Occipital lobe (tissue), 3 donors: Measurements from ENCODE around the gene ERAL1. TPM values are rescaled to one million over a fixed set of nuclear protein-coding genes. Genes with fewer than 3 reads are reported as not detected.
"Not testable (repeated sequence)": the region's sequence is repeated elsewhere in the genome, so short reads cannot be mapped to it uniquely, and the experiment has no call there.

ENCODE experiments used
- DNase-seq: peaks from one replicate; lab custom pipeline; 2025; lab: John Stamatoyannopoulos, UW
- small RNA-seq: library from RNA; depleted of rRNA; stranded (forward); fragments of <200 nt; gene quantifications from one replicate; pipeline ENCODE3, GENCODE V24; 2014
- total RNA-seq: library from RNA; depleted of rRNA; stranded (reverse); fragments of >200 nt; gene quantifications from one replicate; pipeline ENCODE4 v1.2.3, GENCODE V29; 2014

Gene ERAL1
- total RNA-seq, 1 donor from 2014 or later, result 21.8 TPM

- no peak for DNase-seq
Measured at GRCh38 chr17:28897769-28898526, 43.1 kb downstream of the ERAL1 start.

DNA sequence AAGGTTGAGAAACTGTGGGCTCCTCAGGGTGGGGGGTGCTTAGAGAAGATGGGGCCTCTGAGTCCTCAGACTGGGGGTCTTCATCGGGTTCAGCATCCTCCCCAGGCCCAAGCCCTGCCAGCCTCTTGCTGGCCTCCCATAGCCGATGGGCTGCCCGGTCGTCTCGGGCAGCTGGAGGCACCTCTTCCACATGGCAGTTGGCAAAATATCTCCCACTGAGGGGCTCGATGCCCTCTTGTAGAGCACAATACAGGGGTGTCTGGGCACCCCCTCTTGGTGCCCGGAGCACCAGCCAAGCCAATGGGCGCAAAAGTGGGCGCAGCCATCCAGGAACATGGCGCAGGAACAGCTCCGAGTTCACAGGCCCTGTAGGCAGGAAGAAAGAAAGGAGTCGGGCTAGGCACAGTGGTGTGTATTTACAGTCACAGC is 43.7 kb downstream of the ERAL1 start:
- no peak for DNase-seq

DNA sequence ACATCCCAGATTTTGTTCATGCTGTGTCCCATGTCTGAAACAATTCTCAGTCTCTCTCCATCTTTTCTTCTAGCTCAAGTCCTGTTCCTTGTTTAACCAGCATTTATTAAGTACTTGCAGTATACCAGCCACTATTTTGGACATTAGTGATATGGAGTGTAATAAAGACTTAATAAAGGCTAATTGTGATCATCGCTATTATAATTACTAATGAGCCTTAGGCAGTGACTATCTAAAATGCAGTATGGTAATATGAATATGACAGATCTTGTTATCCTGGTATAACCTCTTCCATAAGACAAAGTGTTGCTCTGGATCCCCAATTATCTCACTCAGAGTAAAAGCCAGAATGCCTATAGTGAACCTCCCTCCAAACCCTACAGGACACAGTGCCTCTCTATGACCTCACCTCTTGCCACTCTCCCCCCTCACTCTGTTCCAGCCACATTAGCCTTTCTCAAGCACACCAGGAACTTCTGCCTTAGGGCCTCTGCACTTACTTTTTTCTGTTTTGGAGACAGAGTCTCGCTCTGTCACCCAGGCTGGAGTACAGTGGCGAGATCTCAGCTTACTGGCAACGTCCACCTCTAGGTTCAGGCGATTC is 44.5 kb downstream of the ERAL1 start:
- DNase-seq, result no peak

GRCh38 chr17:28900986-28901726 is 46.3 kb downstream of the ERAL1 start:
- no peak for DNase-seq

DNA sequence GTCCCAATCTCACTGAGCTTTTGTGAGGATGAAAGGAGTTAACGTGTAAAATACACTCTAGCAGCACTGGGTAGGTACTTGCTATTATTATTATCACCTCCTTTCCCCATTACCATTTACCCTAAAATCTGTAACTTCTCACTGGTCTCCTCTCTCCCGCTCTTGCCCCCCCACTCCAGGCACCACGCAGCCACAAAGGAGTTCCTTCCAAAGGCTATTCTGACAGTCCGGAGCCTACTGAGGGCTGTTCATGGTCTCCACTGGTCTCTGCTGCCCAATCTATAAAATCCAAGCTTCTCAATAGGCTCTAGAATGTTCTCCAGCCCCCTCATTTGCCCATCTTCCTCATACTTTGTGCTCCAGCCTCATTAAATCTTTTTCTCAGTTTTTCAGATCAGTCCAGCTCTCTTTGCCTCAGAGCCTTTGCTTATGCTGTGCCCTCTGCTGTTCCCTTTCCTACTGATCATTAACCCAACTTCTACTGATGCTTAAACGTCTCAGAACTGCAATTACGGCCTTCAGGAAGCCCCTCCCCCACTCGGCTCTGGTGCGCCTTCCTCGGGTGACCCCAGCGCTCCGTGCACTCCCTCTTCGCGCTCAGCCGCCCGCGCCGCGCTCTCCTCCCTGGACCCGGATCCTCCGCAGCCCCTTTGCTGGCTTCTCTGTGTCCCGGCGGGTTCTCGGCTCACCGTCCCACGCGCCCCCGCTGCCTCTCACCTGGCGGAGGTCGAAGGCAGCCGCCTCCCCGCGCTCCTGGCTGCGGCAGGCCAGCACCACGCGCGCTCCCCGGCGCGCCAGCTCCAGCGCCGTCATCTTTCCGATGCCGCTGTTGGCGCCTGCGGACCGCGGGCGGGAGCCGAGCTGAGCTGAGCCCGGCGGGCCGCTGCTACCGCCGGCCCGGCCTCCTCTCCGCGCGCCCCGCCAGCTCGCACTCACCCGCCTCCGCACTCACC is 47.3 kb downstream of the ERAL1 start:
- peak; percentile 56 for DNase-seq

DNA sequence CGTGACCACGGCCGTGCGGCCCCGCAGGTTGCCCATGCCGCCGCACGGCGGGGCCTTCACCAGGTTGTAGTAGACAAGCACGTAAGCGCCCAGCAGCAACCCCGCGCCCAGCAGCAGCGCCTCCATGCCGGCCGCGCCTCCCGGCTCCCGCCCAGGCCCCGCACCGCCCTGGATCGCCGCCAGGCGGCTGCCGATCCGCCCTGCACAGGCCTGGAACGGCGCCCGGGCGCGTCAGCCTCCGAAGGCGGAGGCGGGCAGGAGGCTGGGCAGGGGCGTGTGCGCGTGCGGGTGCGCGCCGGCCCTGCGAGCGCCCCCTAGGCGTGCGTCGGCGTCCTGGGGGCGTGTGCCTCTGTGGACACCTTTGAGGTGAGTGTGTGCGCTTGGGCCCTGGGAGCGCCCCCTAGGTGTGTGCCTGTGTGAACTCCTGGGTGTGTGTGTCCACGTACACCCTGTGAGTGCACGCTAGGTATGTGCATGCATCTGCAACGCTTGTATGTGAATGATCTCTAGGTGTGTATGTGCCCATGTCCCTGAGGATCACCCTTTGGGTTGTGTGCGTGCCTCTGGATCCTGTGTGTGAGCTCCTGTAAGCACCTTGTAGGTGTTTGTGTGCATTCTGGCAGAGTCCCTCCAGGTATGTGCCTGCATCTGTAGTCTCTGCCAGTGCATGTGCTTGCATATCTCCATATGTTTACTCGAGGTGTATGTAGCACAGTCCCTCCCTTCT is 48.2 kb downstream of the ERAL1 start, which contains the start of gene DHRS13:
Gene DHRS13, minus strand, starts transcription at position 261 of the 727 bp plus-strand sequence. Its CDS starts 135 bp downstream, at position 126.
- peak; percentile 62 for DNase-seq

DNA sequence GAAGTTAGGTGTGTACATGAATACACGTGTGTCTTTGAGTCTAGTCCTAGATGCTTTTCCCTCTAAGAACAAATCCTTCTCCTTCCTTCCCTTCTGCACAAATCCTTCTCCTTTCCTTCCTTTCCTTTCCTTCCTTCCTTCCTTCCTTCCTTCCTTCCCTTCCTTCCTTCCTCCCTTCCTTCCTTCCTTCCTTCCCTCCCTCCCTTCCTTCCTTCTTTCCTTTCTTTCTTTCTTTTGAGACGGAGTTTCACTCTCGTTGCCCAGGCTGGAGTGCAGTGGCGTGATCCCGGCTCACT is 48.7 kb downstream of the ERAL1 start:
- not testable (repeated sequence) for DNase-seq

GRCh38 chr17:28904800-28905199 is 50.0 kb downstream of the ERAL1 start:
- no peak for DNase-seq

GRCh38 chr17:28906276-28906675 is 51.5 kb downstream of the ERAL1 start:
- no peak for DNase-seq

DNA sequence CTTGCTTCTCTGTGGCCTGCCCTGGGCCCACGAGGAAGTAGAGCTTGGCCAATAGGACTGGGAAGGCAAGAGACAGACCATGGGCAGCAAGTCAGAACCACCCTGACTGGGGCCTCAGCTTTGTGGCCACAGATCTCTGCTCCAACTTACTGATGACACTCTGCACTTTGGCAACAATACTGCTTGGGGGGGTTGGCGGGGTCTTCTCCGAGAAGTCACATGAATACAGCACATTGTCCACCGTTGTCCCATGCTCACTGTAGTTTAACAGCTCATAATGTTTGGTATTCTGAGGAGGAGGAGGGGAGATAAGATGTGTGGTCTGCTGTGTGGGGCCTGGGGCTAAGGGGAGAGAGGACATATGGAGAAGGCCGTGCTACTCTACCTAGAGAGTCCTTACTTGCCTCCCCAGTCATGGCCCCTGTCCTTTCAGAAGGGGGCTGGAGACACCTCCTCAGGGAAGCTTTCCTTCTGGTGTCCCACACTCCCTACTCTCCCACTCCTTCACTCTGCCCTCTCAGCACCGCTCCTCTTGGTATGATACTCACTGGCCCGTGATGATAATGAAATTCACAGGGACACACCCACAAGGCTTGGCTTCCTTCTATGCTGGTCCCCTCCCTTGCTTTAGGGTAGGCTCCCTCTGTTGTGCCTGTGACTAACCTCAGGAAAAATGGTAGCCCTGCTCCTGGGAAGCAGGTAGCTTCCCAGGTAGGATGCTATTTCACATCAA is 52.1 kb downstream of the ERAL1 start:
- no peak for DNase-seq

DNA sequence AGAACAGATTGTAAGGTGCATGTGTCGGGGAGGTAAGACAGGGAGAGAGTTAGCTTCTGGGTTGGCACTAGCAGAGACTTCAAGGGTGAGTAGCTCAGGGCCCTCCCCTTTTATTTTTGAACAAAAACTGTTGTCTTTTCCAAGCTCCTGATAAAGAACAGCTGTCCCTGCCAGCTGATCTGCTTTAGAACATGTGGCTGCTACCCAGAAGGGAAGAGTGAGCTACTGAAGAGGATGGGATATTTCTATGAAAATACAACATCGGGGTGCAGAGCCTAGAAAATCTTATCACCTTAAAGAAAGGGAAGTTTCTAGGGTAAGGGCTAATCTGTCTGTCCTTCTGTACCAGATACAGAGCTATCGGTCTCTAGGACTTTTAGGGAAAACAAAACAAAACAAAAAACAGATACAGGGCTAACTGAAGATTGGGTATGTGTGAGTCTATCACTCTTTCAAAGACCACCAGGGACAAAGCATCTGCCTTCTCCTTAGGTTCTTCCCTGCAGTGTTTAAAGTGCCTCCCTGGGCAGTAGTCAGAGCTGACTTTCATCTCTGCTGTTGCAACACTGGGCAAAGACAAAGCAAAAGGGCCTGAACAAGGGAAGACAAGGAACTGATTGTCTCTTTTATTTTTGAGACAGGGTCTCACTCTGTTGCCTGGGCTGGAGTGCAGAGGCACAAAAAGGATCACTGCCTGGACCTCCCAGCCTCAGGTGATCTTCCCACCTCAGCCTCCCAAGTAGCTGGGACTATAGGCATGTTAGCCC is 53.1 kb downstream of the ERAL1 start:
- DNase-seq, result no peak

DNA sequence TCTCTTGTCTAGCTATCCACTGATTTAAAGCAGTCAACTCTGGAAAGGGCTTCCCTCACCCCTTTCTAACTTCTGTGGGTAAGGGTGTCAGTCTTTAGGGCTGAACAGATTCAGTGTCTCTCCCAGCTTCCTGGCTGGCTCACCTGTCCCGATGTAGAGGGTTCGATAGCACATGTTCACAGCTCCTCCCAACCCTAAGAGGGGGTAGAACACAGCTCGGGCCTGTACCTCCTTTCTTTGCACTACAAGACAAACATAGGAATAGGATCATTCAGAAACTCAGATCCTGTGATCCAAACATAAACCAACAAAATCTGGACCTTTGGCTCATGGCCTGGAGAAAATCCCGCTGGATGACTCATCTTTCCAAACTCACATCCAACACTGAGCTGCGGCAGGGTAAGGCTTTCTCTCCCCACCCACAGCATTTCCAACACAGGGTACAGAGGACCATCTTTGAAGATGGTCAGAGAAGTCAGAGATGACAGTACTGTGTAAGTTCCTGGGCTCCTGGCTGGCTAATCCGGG is 53.9 kb downstream of the ERAL1 start:
- DNase-seq, result no peak

DNA sequence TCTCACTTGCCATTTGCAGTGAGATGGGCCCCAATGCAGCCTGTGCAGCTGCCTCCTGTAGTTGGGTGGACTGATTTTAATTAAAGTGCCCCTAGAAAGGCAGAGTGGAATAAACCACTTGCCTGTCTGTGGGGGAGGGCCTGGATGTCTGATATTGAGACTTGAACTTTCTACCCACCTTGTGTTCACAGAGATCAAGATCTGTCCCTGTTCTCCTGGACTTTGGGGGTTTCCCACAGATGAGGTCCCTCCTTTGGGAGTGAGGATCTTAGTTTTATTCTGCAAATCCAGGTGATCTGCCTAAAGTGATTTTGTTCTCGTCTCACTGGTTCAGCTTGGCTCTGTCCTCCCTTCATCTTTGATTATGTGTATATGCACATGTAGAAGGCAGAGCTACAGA is 55.7 kb downstream of the ERAL1 start:
- no peak for DNase-seq

Small RNA genes within 50 kb of the gene (small RNA-seq; reads per million reads assigned to genes)
- not detected for gene RF00019

Other genes starting within 250 kb of the ERAL1 start
- gene RSKR, start 240.8 kb upstream of the ERAL1 start, total RNA-seq, result 16.5 TPM
- gene BLTP2, start 209.9 kb upstream of the ERAL1 start, total RNA-seq, result 83.8 TPM
- 33.5 TPM for gene SDF2, start 193.1 kb upstream of the ERAL1 start, total RNA-seq
- gene SUPT6H, start 192.8 kb upstream of the ERAL1 start, total RNA-seq, result 32.3 TPM
- 3.3 TPM for gene PROCA1, start 143.1 kb upstream of the ERAL1 start, total RNA-seq
- 10.6 TPM for gene RAB34, start 137.1 kb upstream of the ERAL1 start, total RNA-seq
- 414 TPM for gene RPL23A, start 135.0 kb upstream of the ERAL1 start, total RNA-seq
- not detected for gene TLCD1, start 128.8 kb upstream of the ERAL1 start, total RNA-seq
- gene NEK8, start 126.2 kb upstream of the ERAL1 start, total RNA-seq, result 0.62 TPM
- 35.6 TPM for gene TRAF4, start 111.0 kb upstream of the ERAL1 start, total RNA-seq
- 2.7 TPM for gene FAM222B, start 12.2 kb upstream of the ERAL1 start, total RNA-seq
- gene FLOT2, start 42.7 kb downstream of the ERAL1 start, total RNA-seq, result 20.0 TPM
- 27.1 TPM for gene DHRS13, start 48.1 kb downstream of the ERAL1 start, total RNA-seq
- gene PHF12, start 96.5 kb downstream of the ERAL1 start, total RNA-seq, result 44.8 TPM
- 36.2 TPM for gene SEZ6, start 151.0 kb downstream of the ERAL1 start, total RNA-seq
- gene PIPOX, start 188.1 kb downstream of the ERAL1 start, total RNA-seq, result 4.1 TPM